ENCODE measurements around the gene CLIP1.
A peak's percentile ranks its signal among the peaks of the same experiment; 100 is the strongest.

CLIP1 gene

DNA sequence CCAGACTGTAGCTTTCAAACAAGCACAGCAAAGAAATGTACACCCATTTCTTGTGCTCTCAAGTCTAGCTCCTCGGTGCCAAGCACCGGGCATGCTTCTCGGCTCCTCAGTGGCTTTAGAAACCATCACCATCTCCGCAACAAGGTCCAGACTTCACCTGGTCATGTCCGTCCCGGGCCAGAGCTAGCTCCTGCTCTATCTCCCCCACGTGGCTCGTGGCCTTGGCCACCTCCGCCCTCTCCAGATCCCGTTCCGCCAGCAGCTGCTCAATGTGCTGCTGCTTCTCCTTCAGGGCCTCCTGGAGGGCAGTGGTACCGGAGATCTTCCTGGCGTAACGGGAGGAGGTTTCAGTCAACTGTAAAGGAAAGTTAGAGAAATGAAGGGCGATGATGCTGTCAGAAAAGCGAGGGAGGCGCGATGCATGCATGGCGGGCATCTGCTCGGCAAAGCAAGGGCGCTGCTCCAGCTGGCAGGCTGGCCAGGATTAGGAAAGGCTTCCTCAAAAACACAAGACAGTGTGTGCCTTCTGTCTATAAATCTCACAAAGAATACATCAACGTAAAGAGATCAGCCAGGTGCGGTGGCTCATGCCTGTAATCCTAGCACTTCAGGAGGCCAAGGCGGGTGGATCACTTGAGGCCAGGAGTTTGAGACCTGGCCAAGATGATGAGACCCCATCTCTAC, 67.4 kb downstream of the CLIP1 start:
- DNase-seq: peak; percentile 59

DNA sequence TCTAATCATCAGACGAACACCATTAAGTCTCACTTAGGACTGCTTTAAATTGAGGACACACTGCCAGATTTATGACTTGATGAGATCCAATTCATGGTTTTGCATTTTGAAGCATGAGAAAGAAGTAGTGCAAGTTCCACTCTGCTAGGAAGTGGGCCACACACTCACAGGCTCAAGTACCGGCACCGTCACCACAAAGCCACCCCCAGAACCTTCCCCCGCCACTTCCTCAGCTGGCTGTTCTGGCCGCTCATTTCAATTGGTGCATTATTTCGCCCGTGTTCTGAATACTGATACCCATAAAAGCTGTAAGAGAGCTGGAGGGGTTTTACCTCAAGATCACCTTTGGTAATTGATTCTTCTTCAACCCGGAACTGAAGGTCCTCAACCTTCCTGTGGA, 70.1 kb downstream of the CLIP1 start:
- no peak for DNase-seq

DNA sequence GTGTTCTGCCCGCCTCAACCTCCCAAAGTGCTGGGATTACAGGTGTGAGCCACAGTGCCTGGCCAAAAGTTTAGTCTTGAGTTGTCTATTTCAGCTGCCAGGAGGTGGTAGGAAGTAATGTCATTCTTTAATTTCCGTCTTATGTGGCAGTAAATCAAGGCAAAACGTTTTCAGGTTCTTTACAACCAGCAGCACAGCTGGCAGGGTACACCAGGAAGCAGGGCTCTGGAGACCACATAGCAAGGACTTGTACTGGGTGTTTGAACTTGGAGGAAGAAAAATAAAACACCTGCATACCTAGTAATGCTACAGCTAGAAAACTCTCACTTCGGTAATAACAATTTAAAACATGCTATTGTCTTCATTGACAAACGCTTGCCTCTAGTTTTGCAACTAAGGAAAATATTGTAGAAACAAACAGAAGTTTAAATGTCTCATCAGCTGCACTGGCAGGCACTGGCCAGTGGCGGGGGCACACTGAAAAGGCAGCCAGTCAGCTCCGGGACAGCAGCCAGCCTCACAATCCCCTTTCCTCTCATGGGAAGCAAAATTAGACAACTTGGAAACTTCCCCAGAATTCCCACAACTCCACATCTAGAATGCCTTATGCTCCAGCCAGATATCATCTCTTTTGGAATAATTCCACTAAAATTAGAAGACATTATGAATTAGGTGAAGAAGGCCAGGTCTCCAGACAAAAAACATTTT, 72.2 kb downstream of the CLIP1 start:
- no peak for DNase-seq

DNA sequence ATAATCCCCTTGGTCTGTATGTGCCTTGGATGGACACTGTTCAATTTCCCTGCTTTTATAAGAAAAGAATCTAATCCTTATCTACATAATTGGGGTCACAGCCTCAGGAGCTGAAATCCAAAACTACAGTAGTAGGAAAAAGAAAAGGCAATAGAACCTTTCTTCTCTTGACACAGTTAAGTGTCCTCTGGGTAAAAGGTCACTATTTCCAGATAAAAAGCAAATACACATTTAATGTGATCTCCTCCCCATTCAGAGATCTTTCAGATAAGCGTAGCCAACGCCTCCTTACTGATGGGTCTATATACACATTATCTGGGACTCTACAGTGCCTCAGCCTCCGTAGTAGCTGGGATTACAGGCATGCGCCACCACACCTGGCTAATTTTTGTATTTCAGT, 73.4 kb downstream of the CLIP1 start:
- DNase-seq: no peak

DNA sequence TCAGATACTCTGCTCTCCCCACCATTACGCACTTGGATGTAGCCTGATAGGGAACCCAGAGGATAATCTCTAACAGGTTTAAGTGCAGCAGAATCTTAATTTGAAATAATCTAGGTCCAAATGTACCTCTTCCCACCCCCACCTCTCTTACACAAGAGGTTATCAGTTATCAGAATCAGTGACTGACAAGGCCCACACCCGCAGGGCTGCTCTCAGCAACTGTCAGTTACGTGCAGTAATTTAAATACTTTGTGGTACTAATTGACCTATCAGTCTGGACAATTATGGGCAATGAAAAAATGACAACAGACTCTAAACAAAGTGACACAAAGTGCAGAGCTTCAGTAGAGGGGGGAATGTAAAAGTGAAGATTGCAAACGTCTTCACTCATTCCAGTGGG, 74.0 kb downstream of the CLIP1 start:
- no peak for DNase-seq

DNA sequence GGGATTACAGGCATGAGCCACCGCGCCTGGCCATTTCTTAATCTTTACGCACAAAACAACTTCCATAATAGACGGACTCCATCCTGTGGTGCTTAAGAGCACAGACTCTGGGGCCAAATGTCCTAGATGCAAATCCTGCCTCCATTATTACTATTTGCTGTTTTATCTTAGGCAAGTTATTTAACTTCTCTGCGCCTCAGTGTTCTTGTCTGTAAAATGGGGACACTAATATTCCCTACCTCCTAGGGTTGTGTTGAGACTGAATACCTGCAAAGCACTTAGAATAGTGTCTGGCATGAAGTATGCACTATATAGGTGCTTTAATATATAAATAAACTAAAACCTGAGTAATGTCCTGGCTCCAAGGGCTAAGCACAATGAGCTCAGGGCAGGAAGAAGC, 76.4 kb downstream of the CLIP1 start:
- no peak for DNase-seq

DNA sequence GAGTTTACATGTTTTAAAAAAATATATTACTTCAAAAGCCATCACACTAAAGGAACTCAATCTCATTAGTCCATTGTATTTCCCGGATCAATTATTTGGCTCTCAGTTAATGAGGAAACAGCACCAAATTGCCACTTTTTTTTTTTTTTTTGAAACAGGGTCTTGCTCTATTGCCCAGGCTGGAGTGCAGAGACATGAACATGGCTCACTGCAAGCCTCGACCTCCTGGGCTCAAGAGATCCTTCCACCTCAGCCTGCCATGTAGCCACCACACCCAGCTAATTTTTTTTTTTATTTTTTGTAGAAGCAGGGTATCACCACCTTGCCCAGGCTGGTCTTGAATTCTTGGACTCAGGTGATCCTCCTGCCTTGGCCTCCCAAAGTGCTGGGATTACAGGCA, 77.4 kb downstream of the CLIP1 start:
- no peak for DNase-seq

DNA sequence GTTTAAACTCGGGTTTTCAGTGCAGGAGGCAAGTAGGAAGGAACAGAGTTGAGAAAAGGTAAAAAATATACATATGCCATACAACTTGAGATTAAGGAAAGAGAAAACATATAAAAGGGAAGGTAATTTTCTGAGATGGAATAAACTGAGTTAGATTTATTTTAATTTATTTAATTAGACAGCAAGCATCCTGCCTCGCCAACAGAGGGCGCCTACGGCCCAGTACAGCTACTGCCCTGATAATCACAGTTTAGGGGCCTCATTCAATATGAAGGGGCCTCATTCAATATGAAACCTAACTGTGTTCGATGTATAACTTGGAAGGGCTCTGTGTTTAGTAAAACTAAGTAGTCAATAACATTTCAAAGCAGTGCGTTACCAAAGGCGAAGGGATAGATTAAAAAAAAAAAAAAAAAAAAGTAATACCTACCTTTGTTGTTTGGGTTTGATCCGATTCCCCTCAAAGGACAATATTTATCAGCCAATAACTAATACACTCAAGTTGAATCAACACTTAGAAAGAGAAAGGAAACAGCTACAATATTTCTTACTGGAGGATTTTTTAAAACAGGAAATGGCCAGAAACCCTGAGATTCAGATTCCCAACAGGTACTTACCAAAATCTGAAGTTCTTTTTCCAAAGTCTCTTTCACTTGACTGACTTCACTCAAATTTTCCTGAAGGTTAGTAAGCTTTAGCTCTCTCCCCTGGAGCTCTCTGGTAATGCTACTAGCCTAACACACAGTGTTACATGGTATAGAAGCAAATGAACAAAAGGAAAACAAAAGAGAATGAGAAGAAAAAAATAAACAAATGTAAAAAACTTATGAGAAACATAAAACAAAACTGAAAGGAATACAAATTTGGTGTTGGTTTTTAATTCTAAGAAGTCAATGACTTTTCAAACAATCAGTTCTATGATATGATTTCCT, 86.2 kb downstream of the CLIP1 start:
- DNase-seq: peak; percentile 52

DNA sequence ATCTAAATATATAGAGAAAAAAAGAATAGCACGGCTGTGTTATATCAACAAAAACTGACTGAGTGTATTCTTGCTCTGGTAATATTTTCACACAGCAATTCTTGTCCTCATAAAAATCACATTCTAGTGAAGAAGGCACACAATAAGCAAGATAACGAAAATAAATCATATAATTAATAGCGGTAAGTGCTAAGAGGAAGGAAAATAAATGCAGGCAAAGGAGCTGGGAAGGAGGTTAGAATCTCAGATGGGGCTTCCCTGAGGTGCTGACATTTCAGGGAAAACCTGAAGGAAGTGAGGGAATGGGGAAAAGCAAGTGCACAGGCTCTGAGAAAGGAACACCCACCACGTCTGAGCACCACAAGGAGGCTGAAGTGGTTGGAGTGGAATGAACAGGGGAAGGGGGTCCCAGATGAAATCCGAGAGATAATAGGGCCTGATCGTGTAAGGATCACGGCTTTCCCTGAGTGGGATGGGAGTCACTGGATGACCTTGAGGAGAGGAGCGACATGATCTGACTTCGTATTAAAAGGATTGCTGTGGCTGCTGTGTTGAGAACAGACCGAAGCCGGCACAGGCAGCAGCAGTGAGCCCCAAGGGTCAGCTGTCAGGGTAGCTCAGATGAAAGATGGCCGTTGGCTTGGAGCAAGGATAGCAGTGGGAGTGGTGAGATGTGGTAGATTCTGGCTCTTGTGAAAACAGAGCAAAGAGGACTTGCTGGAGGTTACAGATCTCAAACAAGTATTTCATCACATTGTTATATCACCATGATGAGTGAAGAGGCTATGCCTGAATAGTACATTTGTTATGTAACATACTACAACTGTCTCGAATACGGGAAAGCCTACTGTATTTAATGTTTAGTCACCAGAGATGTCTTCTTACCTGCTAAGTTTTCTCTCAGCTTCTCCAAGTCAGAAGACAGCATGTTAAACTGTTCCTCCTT, 89.1 kb downstream of the CLIP1 start:
- DNase-seq: no peak

DNA sequence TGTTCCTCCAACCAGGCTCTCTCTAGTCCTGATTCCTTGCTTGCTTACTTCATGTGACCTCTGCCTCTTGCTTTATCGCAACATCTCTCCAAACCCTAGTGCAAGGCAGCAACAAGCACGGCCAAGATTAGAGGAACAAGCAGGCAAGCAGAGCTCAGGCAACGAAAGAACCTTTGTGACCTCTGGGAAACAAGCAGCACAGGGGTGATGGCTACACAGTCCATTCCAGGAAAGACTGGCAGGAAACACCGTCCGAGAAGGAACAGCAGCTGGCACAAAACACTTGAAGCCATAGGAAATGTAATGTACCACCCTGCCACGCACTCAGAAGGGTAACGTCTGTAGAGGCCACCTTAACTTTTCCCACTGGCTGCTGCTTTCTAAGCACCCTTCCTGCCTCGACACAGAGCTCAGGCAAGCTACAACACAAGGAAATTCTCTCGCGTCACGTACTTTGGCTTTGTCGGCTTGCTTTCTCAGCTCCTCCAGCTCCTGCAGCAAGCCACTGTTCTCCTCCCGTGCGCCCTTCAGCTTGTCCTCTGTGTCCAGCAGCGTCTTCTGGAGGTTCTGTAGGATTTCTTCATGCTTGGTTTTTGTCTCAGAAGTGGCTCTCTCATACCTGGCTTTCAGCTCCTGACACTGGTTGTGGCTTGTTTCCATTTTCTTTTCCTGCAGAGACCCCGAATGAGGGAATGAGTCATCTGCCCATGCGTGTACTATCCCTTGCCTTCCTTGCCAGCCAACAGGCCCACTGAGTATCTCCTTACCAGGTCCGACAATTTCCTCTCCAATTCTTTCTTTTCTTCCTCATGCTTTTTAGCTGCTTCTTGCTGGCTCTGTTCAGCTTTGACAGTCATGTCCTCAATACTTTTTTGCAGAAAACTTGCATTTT, 94.7 kb downstream of the CLIP1 start:
- DNase-seq: no peak

DNA sequence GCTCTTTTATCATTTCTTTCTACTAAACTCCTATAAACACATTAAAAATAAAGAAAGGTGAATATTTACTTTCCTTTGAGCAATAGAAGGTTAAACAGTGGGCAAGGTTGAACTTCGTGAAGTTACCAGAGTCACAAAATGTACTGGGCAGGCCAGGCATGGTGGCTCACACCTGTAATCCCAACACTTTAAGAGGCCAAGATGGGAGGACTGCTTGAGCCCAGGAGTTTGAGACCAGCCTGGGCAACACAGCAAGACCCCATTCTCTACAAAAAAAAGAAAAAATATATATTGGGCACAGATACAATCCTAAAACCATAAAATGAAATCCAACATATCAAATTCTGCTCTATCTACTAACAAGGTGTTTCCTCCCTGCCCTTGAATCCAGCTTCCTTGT, 95.5 kb downstream of the CLIP1 start:
- DNase-seq: no peak

DNA sequence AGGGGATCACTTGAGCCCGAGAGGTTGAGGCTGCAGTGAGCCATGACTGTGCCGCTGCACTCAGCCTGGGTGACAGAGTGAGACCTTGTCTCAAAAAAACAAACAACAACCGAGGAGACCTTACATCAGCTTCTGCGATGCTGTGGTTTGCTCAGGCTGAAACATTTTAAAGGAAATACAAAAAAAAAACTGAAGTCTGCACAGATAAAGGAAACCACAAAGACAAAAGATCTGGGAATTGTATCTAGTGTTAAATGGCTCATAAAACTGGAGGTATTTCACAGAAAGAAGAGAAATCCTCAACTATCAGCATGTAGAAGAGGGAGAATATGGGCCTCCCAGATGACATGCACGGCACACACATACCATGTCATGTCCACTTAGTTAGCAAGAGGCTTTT, 95.9 kb downstream of the CLIP1 start:
- DNase-seq: no peak

DNA sequence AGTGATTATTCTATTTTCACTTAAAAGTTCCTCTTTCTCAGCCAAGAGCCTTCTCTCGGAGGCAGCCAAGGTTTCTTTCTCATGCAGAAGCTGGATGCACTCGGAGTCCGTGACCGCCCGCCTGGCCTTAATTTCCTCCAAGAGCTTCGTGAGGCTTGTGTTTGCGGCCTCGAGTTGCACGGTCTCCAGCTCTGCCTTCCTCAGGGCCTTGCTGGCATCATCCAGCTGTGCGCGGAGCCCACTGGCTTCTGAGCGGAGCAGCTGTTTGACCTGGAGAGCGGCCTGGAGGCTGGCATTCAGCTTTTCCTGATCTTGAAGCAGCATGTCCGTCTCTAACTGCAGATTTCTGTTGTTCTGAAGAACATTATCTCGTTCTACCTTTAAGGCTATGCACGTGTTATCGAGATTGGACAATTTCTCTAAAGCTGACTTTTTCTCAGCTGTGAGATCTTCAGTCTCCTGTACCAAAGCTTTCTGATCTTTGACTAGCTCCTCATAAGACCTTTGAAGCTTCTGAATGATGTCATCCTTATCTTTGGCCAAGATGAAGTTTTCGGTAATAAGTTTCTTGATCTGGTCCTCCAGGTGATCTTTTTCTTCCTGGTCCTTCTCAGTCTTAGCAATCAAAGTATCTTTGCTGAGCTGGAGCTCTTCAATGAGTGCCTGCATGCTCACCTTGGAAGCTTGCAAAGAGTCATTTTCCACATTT, 99.0 kb downstream of the CLIP1 start:
- no peak for DNase-seq

DNA sequence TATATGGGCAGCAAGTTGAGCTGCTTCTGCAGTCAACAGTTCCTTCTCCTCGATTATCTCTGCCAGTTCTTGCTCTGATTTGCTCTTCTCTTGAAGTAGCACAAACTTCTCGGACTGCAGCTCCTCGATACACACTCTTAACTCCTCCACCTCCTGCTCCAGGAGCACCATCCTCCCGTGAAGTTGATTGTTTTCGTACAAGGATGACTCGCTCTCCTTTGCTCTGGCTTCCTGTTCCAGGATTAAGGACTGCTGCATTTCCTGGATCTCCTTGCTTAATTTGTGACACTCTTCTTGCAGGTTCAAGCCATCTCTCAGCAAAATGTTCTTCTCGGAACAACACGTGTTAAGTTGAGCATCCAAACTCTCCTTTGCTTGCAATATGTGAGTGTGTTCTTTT, 100.0 kb downstream of the CLIP1 start:
- DNase-seq: no peak

DNA sequence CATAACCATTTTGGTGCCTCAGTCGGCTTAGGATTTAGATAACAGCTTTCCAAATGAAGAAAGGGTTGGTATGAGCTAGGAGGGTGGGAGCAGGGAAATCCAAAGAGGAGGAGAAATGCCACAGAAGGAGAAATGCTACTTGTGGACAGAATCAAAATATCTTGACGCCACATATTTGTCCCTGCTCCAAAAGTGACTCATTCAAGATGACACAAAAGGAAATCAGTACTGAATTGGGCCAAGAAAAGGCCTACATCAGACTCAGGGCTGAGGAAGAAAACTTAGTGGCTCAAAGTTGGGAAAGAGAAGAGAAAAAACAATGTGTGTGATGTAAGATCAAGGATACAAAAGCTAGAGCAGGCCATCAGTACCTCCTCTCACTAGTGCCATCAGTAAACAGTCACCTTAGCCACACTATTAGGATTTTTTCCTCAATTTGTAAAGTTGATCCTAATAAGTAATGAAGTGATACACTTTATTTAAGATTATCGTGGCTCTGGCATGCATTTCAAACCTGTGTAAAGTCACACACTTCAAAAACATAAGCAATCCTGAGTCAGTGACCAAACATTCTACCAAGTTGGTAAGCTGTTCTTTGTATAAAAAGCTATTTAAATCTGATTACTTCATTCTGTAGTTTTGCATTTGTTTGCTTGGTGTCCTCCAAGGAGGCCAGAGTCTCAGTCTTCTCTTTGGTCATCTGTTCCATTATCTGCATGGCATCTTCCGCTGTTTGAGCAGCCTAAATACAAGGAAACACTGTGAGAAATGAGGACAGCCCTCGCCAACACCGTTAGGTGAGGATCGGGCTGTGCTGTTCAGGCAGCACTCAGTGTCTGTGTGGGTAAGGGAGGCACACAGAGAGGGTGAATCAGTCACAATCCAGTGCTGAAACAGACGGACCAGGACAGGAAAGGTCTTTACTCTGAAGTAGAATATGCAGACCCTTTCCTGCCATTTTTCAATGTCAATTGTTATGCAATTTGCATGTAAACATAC, 103.6 kb downstream of the CLIP1 start:
- DNase-seq: no peak

DNA sequence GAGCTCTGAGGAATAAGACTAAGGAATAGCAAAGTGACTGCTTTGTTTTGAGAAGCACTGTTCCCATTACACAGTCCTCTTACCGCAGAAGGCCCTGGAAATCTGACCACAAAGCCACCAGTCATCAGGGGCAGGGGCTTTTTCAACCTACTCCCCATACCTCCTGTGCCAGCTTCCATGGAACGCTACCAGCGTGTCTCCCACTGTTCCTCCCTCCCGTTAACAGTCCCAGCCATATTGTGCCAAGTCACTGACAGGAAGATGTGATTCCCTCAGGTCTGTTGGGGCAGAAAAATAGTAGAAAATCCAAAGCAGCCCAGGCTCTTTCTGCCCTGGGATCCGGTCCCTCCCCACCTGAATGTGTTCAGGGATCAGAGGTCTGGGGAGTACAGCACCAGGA, 109.5 kb downstream of the CLIP1 start:
- no peak for DNase-seq

DNA sequence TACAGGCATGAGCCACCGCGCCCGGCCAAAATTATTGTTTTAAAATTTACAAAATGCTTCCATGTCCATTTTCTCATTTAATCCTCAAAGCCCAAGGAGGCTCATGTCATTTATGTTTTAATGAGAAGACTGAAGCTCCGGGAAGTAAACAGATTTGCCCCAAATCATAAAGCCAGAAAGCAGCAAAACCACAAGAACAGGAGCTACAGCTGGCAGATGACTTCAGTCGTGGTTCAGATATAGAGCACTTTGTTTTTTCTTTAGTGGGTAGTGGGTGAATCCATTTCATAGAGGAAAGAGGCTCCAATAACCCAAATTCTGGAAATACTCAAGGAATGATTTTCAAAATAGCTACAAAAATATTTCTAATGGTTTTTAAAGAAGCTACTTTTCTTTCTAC, 110.8 kb downstream of the CLIP1 start:
- no peak for DNase-seq

DNA sequence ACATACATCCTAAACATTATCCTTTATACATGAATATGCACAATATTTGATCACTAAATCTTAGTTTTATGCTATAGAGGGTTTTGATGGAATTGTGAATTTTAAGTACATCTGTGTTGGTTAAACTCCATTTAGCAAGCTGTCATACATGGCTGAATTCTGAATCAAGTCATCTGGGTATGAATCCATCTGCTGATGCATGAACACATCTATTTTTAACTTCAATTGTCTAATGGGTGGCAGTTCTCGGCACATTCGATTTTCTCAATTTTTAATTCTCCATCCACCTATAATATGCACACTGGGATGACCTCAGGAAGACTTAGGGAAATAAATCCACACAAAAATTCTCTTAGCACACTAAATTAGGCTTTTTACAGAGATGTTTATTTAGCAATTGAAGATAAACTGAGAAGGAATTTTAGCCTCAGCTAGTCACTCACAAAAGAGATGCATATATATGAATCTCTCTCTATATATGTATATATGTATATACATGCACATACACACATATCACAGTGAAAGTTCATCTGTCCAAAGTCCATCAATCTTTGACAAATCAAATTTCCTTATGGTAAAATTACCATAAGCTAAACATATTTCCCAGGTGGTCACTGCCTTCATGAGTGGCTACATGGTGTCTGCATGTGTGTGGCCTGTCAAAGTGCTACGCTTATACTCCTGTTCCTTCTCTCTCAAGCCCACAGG, 111.7 kb downstream of the CLIP1 start:
- DNase-seq: peak; percentile 60

DNA sequence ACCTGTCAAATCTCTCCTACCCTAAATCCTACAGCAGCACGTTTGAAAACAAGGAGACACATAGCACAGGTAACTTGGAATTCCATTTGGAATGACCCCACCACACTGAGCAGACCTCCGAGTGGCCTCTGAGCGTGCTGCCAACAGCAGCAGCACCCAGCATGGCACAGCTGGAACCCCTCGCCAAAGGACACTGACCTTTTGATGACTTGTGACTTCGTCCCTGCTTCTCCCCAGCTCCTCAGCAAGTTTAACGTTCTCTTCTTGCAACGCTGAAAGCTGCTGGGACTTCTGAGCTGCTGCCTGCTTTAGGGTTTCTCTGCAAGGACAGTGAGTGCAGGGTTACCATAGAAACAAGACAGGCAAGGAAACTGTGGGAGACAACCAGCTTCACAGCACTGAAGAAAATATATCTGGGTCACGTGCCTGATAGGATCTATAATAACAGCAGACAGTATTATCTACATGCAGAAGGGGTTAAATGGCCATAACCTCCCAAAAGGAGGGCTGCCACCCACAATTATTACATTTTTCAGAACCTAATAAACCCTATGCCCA, 112.8 kb downstream of the CLIP1 start:
- DNase-seq: no peak

Measured in NCI-H2171 treated with DMSO at 0.1 percent for 48 hours (cell line).